ENCODE measurements around the gene OR12D1.

Gene OR12D1

GRCh38 chr6:29465801-29466200 is 51.1 kb downstream of the OR12D1 start:
- no peaks in the 10 kb centered on the region for H3K79me2 ChIP-seq (ENCODE audit: insufficient read depth, low read length)
- no peaks in the 10 kb centered on the region for H4K20me1 ChIP-seq (ENCODE audit: low read depth, low read length)

GRCh38 chr6:29466241-29466640 is 51.5 kb downstream of the OR12D1 start:
- H3K27me3 ChIP-seq (ENCODE audit: low read length): no peaks in the 10 kb centered on the region
- no peaks in the 10 kb centered on the region for H3K79me2 ChIP-seq (ENCODE audit: insufficient read depth, low read length)
- H3K9me2 ChIP-seq (replicated peaks; ENCODE audit: insufficient read depth, low read length): 0 out of 2 replicates have a peak, but pooled peaks cover 3% of the 10 kb centered on the region
- H4K20me1 ChIP-seq (ENCODE audit: low read depth, low read length): no peaks in the 10 kb centered on the region
- no peak overlapping the region for H3K9ac ChIP-seq (ENCODE audit: low read length)
- H3F3A ChIP-seq (ENCODE audit: insufficient read depth): no peaks in the 10 kb centered on the region
- no peak overlapping the region for H2AFZ ChIP-seq (ENCODE audit: low read depth, low read length, severe bottlenecking)
- H3K9me3 ChIP-seq (ENCODE audit: insufficient read depth, low read length): no peaks in the 10 kb centered on the region
- no peaks in the 10 kb centered on the region for H3K36me3 ChIP-seq (ENCODE audit: low read length)
- H3K27ac ChIP-seq (ENCODE audit: low read depth, low read length): no peak overlapping the region
- no peak overlapping the region for H3K4me2 ChIP-seq (ENCODE audit: low read depth, low read length, poor library complexity, severe bottlenecking)
- no peak for TF ChIP-seq CTCF (IDR thresholded peaks at IDR 0.05; ENCODE audit: insufficient read depth, low read length, poor library complexity, severe bottlenecking)
- TF ChIP-seq EZH2phosphoT487 (conservative IDR thresholded peaks at IDR 0.05; ENCODE audit: low read length): no peak
- no peak overlapping the region for H3K4me3 ChIP-seq (ENCODE audit: insufficient read depth, low read length, poor library complexity, severe bottlenecking)

More at GRCh38 chr6:29465801-29466200, 51.1 kb downstream of the OR12D1 start:
- no peak overlapping the region for H3K4me2 ChIP-seq (ENCODE audit: low read depth, low read length, poor library complexity, severe bottlenecking)
- TF ChIP-seq EZH2phosphoT487 (conservative IDR thresholded peaks at IDR 0.05; ENCODE audit: low read length): no peak
- no peak for TF ChIP-seq CTCF (IDR thresholded peaks at IDR 0.05; ENCODE audit: insufficient read depth, low read length, poor library complexity, severe bottlenecking)
- H3K4me3 ChIP-seq (ENCODE audit: insufficient read depth, low read length, poor library complexity, severe bottlenecking): no peak overlapping the region
- no peaks in the 10 kb centered on the region for H3F3A ChIP-seq (ENCODE audit: insufficient read depth)
- no peak overlapping the region for H3K27ac ChIP-seq (ENCODE audit: low read depth, low read length)
- no peaks in the 10 kb centered on the region for H3K9me3 ChIP-seq (ENCODE audit: insufficient read depth, low read length)
- H3K36me3 ChIP-seq (ENCODE audit: low read length): no peaks in the 10 kb centered on the region
- H3K9me2 ChIP-seq (replicated peaks; ENCODE audit: insufficient read depth, low read length): 0 out of 2 replicates have a peak, but pooled peaks cover 3% of the 10 kb centered on the region
- H2AFZ ChIP-seq (ENCODE audit: low read depth, low read length, severe bottlenecking): no peak overlapping the region
- no peaks in the 10 kb centered on the region for H3K27me3 ChIP-seq (ENCODE audit: low read length)
- H3K9ac ChIP-seq (ENCODE audit: low read length): no peak overlapping the region

Data from SU-DHL-6 (cell line).